ENCODE measurements around the gene GPHB5. TPM values are rescaled to one million over a fixed set of nuclear protein-coding genes. Genes with fewer than 3 reads are reported as not detected.

The GPHB5 gene
- total and polyA plus RNA-seq, 2 of the 13 experiments (the other 11 are each of a cell fraction or from before 2014, with no cell fraction given), result not detected

DNA sequence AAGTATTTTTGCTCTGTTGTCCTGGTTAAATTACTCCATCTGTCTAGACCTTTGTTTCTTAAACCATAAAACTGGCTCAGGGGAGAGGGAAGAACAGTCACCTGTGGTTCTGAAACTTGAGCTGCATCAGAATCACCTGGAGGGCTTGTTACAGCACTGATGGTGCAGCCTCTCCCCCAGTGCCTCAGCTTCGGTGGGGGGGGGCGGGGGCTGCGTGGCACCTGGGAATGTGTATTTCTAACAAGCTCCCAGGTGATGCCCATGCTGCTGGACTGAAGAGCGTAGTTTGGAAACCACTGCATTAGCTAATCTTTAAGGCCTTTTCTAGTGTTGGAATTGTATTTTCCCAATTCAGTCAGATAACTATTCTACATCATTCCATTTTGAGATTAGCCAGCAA lies 42.7 kb downstream of the GPHB5 start:
- Histone ChIP-seq H4K20me1 (ENCODE audit: insufficient read depth, low read length) (no peaks in the 10 kb centered on the region), H3K4me3 (replicated peaks in 1 of 3; ENCODE audit: insufficient read depth in 1 of 3, low read depth in 2 of 3, low read length in 3 of 3) (no peak overlapping the region), H3K9me3 (ENCODE audit: low read length) (no peaks in the 10 kb centered on the region), H3K27me3 (ENCODE audit: control insufficient read depth in 1 of 2, insufficient read depth in 2 of 2, low read length in 2 of 2) (no peaks in the 10 kb centered on the region; a peak in 1 of 5 replicates), H3K4me1 (ENCODE audit: insufficient read depth, low read length) (no peaks in the 10 kb centered on the region), H3K4me2 (ENCODE audit: low read depth, low read length) (no peak overlapping the region), H2AFZ (ENCODE audit: low read length) (no peak overlapping the region), H3K36me3 (replicated peaks in 1 of 2; ENCODE audit: control insufficient read depth in 1 of 2, insufficient read depth in 2 of 2, low read length in 2 of 2) (no peaks in the 10 kb centered on the region), H3K9ac (ENCODE audit: insufficient read depth, low read depth, low read length) (no peak overlapping the region), H3K27ac (ENCODE audit: extremely low read length, insufficient read depth, low read length) (no peak overlapping the region), H3K79me2 (ENCODE audit: insufficient read depth, low read length) (no peaks in the 10 kb centered on the region)
- no peak for FAIRE-seq
- TF ChIP-seq MTA3 (CRISPR knock-in tag; IDR thresholded peaks at IDR 0.05) (no peak), NFRKB (IDR thresholded peaks at IDR 0.05) (no peak), ZNF20 (CRISPR knock-in tag; IDR thresholded peaks at IDR 0.05) (no peak), ZNF607 (CRISPR knock-in tag; IDR thresholded peaks at IDR 0.05; ENCODE audit: borderline replicate concordance) (no peak), ZSCAN29 (CRISPR knock-in tag; conservative IDR thresholded peaks at IDR 0.05) (no peak), ZNF510 (CRISPR knock-in tag; IDR thresholded peaks at IDR 0.05; ENCODE audit: low read depth) (no peak), ZNF703 (CRISPR knock-in tag; IDR thresholded peaks at IDR 0.05; ENCODE audit: borderline replicate concordance) (no peak)
- TF ChIP-seq, protein P1, sequence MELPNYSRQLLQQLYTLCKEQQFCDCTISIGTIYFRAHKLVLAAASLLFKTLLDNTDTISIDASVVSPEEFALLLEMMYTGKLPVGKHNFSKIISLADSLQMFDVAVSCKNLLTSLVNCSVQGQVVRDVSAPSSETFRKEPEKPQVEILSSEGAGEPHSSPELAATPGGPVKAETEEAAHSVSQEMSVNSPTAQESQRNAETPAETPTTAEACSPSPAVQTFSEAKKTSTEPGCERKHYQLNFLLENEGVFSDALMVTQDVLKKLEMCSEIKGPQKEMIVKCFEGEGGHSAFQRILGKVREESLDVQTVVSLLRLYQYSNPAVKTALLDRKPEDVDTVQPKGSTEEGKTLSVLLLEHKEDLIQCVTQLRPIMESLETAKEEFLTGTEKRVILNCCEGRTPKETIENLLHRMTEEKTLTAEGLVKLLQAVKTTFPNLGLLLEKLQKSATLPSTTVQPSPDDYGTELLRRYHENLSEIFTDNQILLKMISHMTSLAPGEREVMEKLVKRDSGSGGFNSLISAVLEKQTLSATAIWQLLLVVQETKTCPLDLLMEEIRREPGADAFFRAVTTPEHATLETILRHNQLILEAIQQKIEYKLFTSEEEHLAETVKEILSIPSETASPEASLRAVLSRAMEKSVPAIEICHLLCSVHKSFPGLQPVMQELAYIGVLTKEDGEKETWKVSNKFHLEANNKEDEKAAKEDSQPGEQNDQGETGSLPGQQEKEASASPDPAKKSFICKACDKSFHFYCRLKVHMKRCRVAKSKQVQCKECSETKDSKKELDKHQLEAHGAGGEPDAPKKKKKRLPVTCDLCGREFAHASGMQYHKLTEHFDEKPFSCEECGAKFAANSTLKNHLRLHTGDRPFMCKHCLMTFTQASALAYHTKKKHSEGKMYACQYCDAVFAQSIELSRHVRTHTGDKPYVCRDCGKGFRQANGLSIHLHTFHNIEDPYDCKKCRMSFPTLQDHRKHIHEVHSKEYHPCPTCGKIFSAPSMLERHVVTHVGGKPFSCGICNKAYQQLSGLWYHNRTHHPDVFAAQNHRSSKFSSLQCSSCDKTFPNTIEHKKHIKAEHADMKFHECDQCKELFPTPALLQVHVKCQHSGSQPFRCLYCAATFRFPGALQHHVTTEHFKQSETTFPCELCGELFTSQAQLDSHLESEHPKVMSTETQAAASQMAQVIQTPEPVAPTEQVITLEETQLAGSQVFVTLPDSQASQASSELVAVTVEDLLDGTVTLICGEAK (IDR thresholded peaks at IDR 0.05), result no peak
- TF ChIP-seq, protein P1 (CRISPR knock-in tag; IDR thresholded peaks at IDR 0.05), result no peak
- intact Hi-C loops (cut with micrococcal nuclease; ENCODE audit: unreplicated experiment), result loop anchor here (1.0 to 10.0 kb wide), 2 partner anchors 231 to 1113 kb away; partner anchors contain the start of gene KCNH5
- WGBS (ENCODE audit: low lambda C conversion rate), result 0% methylated on average over 2 of the region's 4 CpGs
- BruUV-seq (replicated peaks), result no TSS peak
- ChIA-PET CTCF (ENCODE audit: low intra/inter-chr PET ratio, low total read pairs) (interaction anchor here (0.8 to 2.8 kb wide), 4 partner anchors 101 to 1382 kb away, joined by 3 to 27 read pairs (median 18); no protein-coding TSS in a partner anchor), POLR2A (no interaction called here)
- no peak for DNase-seq (ENCODE audit: low spot score)
- in situ Hi-C loops (cut with HindIII; ENCODE audit: extremely low pct_ligation_motif_present, low pct_unique_long_range_greater_than_20kb), result loop anchor here (5.0 to 10.0 kb wide), 3 partner anchors 99 to 1114 kb away; partner anchors contain the start of gene KCNH5
- ATAC-seq, result no peak
